RPMI7951 (cell line): Measurements from ENCODE around the gene CALHM5. TPM values are rescaled to one million over a fixed set of nuclear protein-coding genes. Genes with fewer than 3 reads are reported as not detected.

Experiments used
- total RNA-seq: library from RNA; depleted of rRNA; stranded (reverse); fragments of >200 nt; shearing (Covaris generic); gene quantifications from 2 replicates; pipeline ENCODE4 v1.2.3, GENCODE V29; 2014; rRNA removed

The CALHM5 gene
- total RNA-seq, 1 experiment from 2014 or later: 4.7 TPM

Other genes starting within 250 kb of the CALHM5 start
- 53.4 and 57.9 TPM in 2 replicates for gene TSPYL1, start 231.7 kb upstream of the CALHM5 start, total RNA-seq
- gene DSE, start 140.7 kb upstream of the CALHM5 start, total RNA-seq: 64.9 and 69.7 TPM in 2 replicates
- gene CALHM6, start 50.3 kb upstream of the CALHM5 start, total RNA-seq: 9.6 and 19.8 TPM in 2 replicates
- not detected in 2 replicates for gene TRAPPC3L, start 34.0 kb downstream of the CALHM5 start, total RNA-seq
- not detected in 2 replicates for gene CALHM4, start 42.1 kb downstream of the CALHM5 start, total RNA-seq
- 41.9 and 54.5 TPM in 2 replicates for gene RWDD1, start 59.9 kb downstream of the CALHM5 start, total RNA-seq
- gene RSPH4A, start 104.8 kb downstream of the CALHM5 start, total RNA-seq: not detected in 2 replicates
- 14.8 and 18.7 TPM in 2 replicates for gene ZUP1, start 157.1 kb downstream of the CALHM5 start, total RNA-seq
- 7.2 and 8.1 TPM in 2 replicates for gene KPNA5, start 169.6 kb downstream of the CALHM5 start, total RNA-seq